HCT116 (cell line): ENCODE data around the gene NOP53. TPM values are rescaled to one million over a fixed set of nuclear protein-coding genes. Genes with fewer than 3 reads are reported as not detected.

Experiments
- ATAC-seq: fragments of 200-7000 bp; cut with Tn5 transposase; 2 replicates; pipeline ENCODE4 v1.9.1; 2020; ENCODE audit warnings: mild to moderate bottlenecking, moderate library complexity
- BruUV-seq: library from RNA; stranded (reverse); fragments of 400-500 nt; replicated peaks from 2 replicates; lab custom pipeline; 2021; lab: Mats Ljungman, UMichigan
- CTCF ChIA-PET: fragments of 300-600 bp; sonication (Branson Sonifier 250); formaldehyde crosslinking; loops from one replicate; lab custom pipeline; 2021; ENCODE audit warnings: antibody characterized with exemption; lab: Charles Lee
- POLR2A ChIA-PET: fragments of 300-600, 350-600 bp; sonication (Branson Sonifier 250); formaldehyde crosslinking; loops from one replicate; lab custom pipeline; 2021; ENCODE audit warnings: antibody characterized with exemption; lab: Charles Lee
- RAD21 ChIA-PET, 2 experiments: fragments of 300-600 bp; sonication (Branson Sonifier 250); formaldehyde crosslinking; loops; one replicate each; lab custom pipeline; 2023; ENCODE audit warnings: low total read pairs in 2 of 2; ENCODE audit not compliant: uncharacterized antibody in 2 of 2, unreplicated experiment in 2 of 2, low non-redundant PET in 1 of 2; lab: Charles Lee
- DNase-seq: peaks from one replicate; pipeline ENCODE4 v3.0.0-alpha.2; 2010; ENCODE audit warnings: low read depth, low spot score
- H2AFZ ChIP-seq: fragments of 200-600 bp; shearing (Covaris generic), sonication (generic); 2 replicates; pipeline ENCODE4 v1.6.1; 2017; ENCODE audit warnings: low read depth, mixed run types, mixed read lengths, antibody characterized with exemption, low read length; ENCODE audit not compliant: poor library complexity, severe bottlenecking
- H3K27ac ChIP-seq: 2 replicates; pipeline ENCODE4 v1.5.1; 2012; ENCODE audit warnings: low read depth, low read length
- H3K27me3 ChIP-seq: fragments of 200-600 bp; sonication (generic); 2 replicates; pipeline ENCODE4 v1.6.1; 2016; ENCODE audit warnings: mixed run types, low read length, mixed read lengths; ENCODE audit not compliant: insufficient read depth
- H3K36me3 ChIP-seq, 2 experiments: fragments of 200-500 bp in 1 of 2; fragments of 200-600 bp in 1 of 2; sonication (Bioruptor generic) in 1 of 2; sonication (generic) in 1 of 2; 2 replicates each; pipeline versions ENCODE4 v1.5.1 to v1.6.1; 2014 to 2016; ENCODE audit warnings: low read length in 2 of 2, inconsistent platforms in 1 of 2, mixed read lengths in 1 of 2, mixed run types in 1 of 2; ENCODE audit not compliant: insufficient read depth in 2 of 2, control insufficient read depth in 1 of 2
- H3K4me1 ChIP-seq, 2 experiments: fragments of 200-600 bp in 1 of 2; sonication (generic) in 1 of 2; 2 replicates each; pipeline versions ENCODE4 v1.5.1 to v1.6.1; 2012 to 2017; ENCODE audit warnings: low read length in 2 of 2, inconsistent platforms in 1 of 2, mild to moderate bottlenecking in 1 of 2, mixed read lengths in 1 of 2, mixed run types in 1 of 2, moderate library complexity in 1 of 2; ENCODE audit not compliant: insufficient read depth in 2 of 2, control insufficient read depth in 1 of 2
- H3K4me2 ChIP-seq: fragments of 200-600 bp; sonication (generic); 2 replicates; pipeline ENCODE4 v1.6.1; 2017; ENCODE audit warnings: mixed run types, low read length, mixed read lengths
- H3K4me3 ChIP-seq, 2 experiments: fragments of 200-600 bp in 1 of 2; sonication (generic) in 1 of 2; replicated peaks in 1 of 2; 2 replicates each; pipeline ENCODE4 v1.5.1; 2011 to 2016; ENCODE audit warnings: low read length in 2 of 2, control low read depth in 1 of 2, low read depth in 1 of 2, mild to moderate bottlenecking in 1 of 2, mixed read lengths in 1 of 2, mixed run types in 1 of 2
- H3K79me2 ChIP-seq: fragments of 200-600 bp; sonication (generic); 2 replicates; pipeline ENCODE4 v1.6.1; 2017; ENCODE audit warnings: mild to moderate bottlenecking, mixed run types, low read length, moderate library complexity, mixed read lengths; ENCODE audit not compliant: insufficient read depth
- H3K9ac ChIP-seq: fragments of 200-600 bp; sonication (generic); 2 replicates; pipeline ENCODE4 v1.6.1; 2016; ENCODE audit warnings: low read length, mixed read lengths
- H3K9me2 ChIP-seq: fragments of 200-600 bp; sonication (generic), shearing (Covaris generic); 2 replicates; pipeline ENCODE4 v1.6.1; 2017; ENCODE audit warnings: mixed run types, mild to moderate bottlenecking, moderate library complexity; ENCODE audit not compliant: insufficient read depth
- H3K9me3 ChIP-seq, 2 experiments: fragments of 200-500 bp in 1 of 2; fragments of 200-600 bp in 1 of 2; sonication (Bioruptor generic) in 1 of 2; sonication (generic) in 1 of 2; 2 replicates each; pipeline ENCODE4 v1.6.1; 2014 to 2017; ENCODE audit warnings: low read length in 2 of 2, mixed read lengths in 2 of 2, inconsistent platforms in 1 of 2, low read depth in 1 of 2, mild to moderate bottlenecking in 1 of 2, mixed run types in 1 of 2, moderate library complexity in 1 of 2; ENCODE audit not compliant: control insufficient read depth in 1 of 2, insufficient read depth in 1 of 2
- H4K20me1 ChIP-seq: fragments of 200-600 bp; sonication (generic), shearing (Covaris generic); 2 replicates; pipeline ENCODE4 v1.6.1; 2017; ENCODE audit warnings: mixed run types, mild to moderate bottlenecking, moderate library complexity; ENCODE audit not compliant: insufficient read depth
- CEBPB ChIP-seq: IDR thresholded peaks from 2 replicates; pipeline ENCODE4 v1.6.1; 2012; ENCODE audit warnings: low read depth
- CTCF ChIP-seq, 3 experiments: fragments of 200-600 bp in 1 of 3; sonication (generic) in 1 of 3; IDR thresholded peaks in 2 of 3; conservative IDR thresholded peaks in 1 of 3; 2 replicates each; pipeline ENCODE4 v1.5.1; 2012 to 2017; ENCODE audit warnings: low read depth in 2 of 3, low read length in 2 of 3, antibody characterized with exemption in 1 of 3, borderline replicate concordance in 1 of 3, control low read depth in 1 of 3, mild to moderate bottlenecking in 1 of 3, mixed read lengths in 1 of 3, mixed run types in 1 of 3, moderate library complexity in 1 of 3; ENCODE audit not compliant: insufficient read depth in 1 of 3
- ELF1 ChIP-seq: IDR thresholded peaks from 2 replicates; pipeline ENCODE4 v1.6.1; 2012; ENCODE audit warnings: low read depth, borderline replicate concordance
- EZH2phosphoT487 ChIP-seq: fragments of 200-600 bp; IDR thresholded peaks from 2 replicates; pipeline ENCODE4 v1.6.1; 2018; ENCODE audit warnings: antibody characterized with exemption, borderline replicate concordance
- FOSL1 ChIP-seq: IDR thresholded peaks from 2 replicates; pipeline ENCODE4 v1.6.1; 2012; ENCODE audit warnings: low read depth
- JUND ChIP-seq: IDR thresholded peaks from 2 replicates; pipeline ENCODE4 v1.6.1; 2012
- POLR2A ChIP-seq: IDR thresholded peaks from 2 replicates; pipeline ENCODE4 v1.7.0; 2011; ENCODE audit warnings: borderline replicate concordance; ENCODE audit not compliant: insufficient read depth, insufficient read length; ENCODE audit errors: extremely low read depth
- RAD21 ChIP-seq: IDR thresholded peaks from 2 replicates; pipeline ENCODE4 v1.6.1; 2012; ENCODE audit warnings: low read depth, mild to moderate bottlenecking
- SP1 ChIP-seq: IDR thresholded peaks from 2 replicates; pipeline ENCODE4 v1.6.1; 2012; ENCODE audit warnings: low read depth
- SRF ChIP-seq: IDR thresholded peaks from 2 replicates; pipeline ENCODE4 v1.6.1; 2012; ENCODE audit warnings: low read depth
- TCF7L2 ChIP-seq: IDR thresholded peaks from 2 replicates; pipeline ENCODE4 v1.7.0; 2011; ENCODE audit warnings: borderline replicate concordance, inconsistent platforms; ENCODE audit not compliant: insufficient read depth, insufficient read length; ENCODE audit errors: extremely low read depth
- YY1 ChIP-seq: IDR thresholded peaks from 2 replicates; pipeline ENCODE4 v1.6.1; 2011; ENCODE audit warnings: low read length, low read depth, moderate library complexity, mild to moderate bottlenecking; ENCODE audit not compliant: insufficient replicate concordance; ENCODE audit errors: extremely low read depth
- ZNF274 ChIP-seq: fragments of 200-500 bp; sonication (Bioruptor generic); IDR thresholded peaks from 2 replicates; pipeline ENCODE4 v1.6.1; 2014; ENCODE audit warnings: mild to moderate bottlenecking, low read depth, low read length, inconsistent platforms
- intact Hi-C: fragments of 100-400 bp; cut with micrococcal nuclease; formaldehyde crosslinking; loops from 2 replicates; pipeline ENCODE4 v1.10.0; 2022
- total RNA-seq: library from RNA; stranded (reverse); gene quantifications from one replicate; pipeline ENCODE4 v1.2.1, GENCODE V29; 2021; ENCODE audit not compliant: unreplicated experiment

The NOP53 gene
- total RNA-seq, 1 experiment from 2014 or later, result 322 TPM

- no peak for DNase-seq
- no peak for TF ChIP-seq CEBPB
- no peak for TF ChIP-seq ELF1
- no peak for TF ChIP-seq JUND
- no peak for TF ChIP-seq TCF7L2
- TF ChIP-seq EZH2phosphoT487, result no peak
- TF ChIP-seq POLR2A, result no peak
- no peak for TF ChIP-seq SRF
- TF ChIP-seq FOSL1, result no peak
- no peak for TF ChIP-seq ZNF274
- no peak for TF ChIP-seq YY1
- no peak for TF ChIP-seq CTCF (IDR thresholded peaks at IDR 0.05 in 2 of 3, conservative IDR thresholded peaks at IDR 0.05 in 1 of 3; ENCODE audit: borderline replicate concordance in 1 of 3, insufficient read depth in 1 of 3, low read depth in 2 of 3, low read length in 2 of 3)
- no peak for TF ChIP-seq RAD21
- no peak for TF ChIP-seq SP1
- ChIA-PET RAD21 (no interaction called here), CTCF (interaction anchor here (0.7 kb wide), 1 partner anchor 12 kb away, joined by 3 read pairs; no protein-coding TSS in a partner anchor), POLR2A (no interaction called here)
- Histone ChIP-seq H3K27me3 (no peaks in the 10 kb centered on the region), H2AFZ (no peak overlapping the region), H3K4me1 (peaks cover 0 to 8% of the 10 kb centered on the region in 2 experiments; a peak in 1 of 4 replicates), H3K4me3 (no peak overlapping the region), H3K9me3 (no peaks in the 10 kb centered on the region), H3K9ac (no peak overlapping the region), H4K20me1 (no peaks in the 10 kb centered on the region), H3K36me3 (peaks cover 4 to 13% of the 10 kb centered on the region in 2 experiments; a peak in 3 of 4 replicates), H3K79me2 (peaks cover 8% of the 10 kb centered on the region), H3K4me2 (no peak overlapping the region), H3K27ac (no peak overlapping the region; the same call in 1 of the 2 replicates), H3K9me2 (no peaks in the 10 kb centered on the region)
- no peak for ATAC-seq
- intact Hi-C loops, result no loop called here
- no TSS peak for BruUV-seq
Observed at GRCh38 chr19:47735131-47735530, 10.2 kb upstream of the NOP53 start.
